NB4 (cell line): ENCODE data around the gene USP12.

ENCODE experiments used
- CTCF ChIP-seq: IDR thresholded peaks from one replicate; pipeline ENCODE4 v1.5.1; 2012; ENCODE audit warnings: low read depth, low read length
- POLR2A ChIP-seq: IDR thresholded peaks from 2 replicates; pipeline ENCODE4 v1.6.1; 2011; ENCODE audit warnings: mild to moderate bottlenecking; ENCODE audit not compliant: insufficient read length; ENCODE audit errors: extremely low read depth
- TF ChIP-seq, protein P1 (sequence below): IDR thresholded peaks from 2 replicates; pipeline ENCODE4 v1.6.1; 2011; ENCODE audit warnings: low read depth, low read length

- TF ChIP-seq CTCF (no peak), POLR2A (no peak)
- TF ChIP-seq, protein P1, sequence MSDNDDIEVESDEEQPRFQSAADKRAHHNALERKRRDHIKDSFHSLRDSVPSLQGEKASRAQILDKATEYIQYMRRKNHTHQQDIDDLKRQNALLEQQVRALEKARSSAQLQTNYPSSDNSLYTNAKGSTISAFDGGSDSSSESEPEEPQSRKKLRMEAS = no peak
These were observed 94.2 kb downstream of the USP12 start for GRCh38 chr13:27077451-27077850.
